B cell (primary cell): Measurements from ENCODE around the gene ICA1L.
"Not testable (repeated sequence)": the region's sequence is repeated elsewhere in the genome, so short reads cannot be mapped to it uniquely, and the experiment has no call there.

Source experiments
- CTCF ChIP-seq: fragments of 200-600 bp; IDR thresholded peaks from one replicate; pipeline ENCODE4 v1.8.0; 2022; ENCODE audit warnings: antibody characterized with exemption, mild to moderate bottlenecking
- EZH2 ChIP-seq: IDR thresholded peaks from 2 replicates; pipeline ENCODE4 v1.6.1; 2012; ENCODE audit warnings: borderline replicate concordance, low read depth, mild to moderate bottlenecking, moderate library complexity, low read length; ENCODE audit not compliant: insufficient read depth, poor library complexity, severe bottlenecking

- TF ChIP-seq CTCF, EZH2: not testable (repeated sequence)
These were observed 22.2 kb downstream of the ICA1L start for GRCh38 chr2:202849343-202849742.
